SK-N-SH (cell line): ENCODE data around the gene AJUBA.

Experiments
- CTCF ChIP-seq: fragments of 200-600 bp; sonication (generic); IDR thresholded peaks from 2 replicates; pipeline ENCODE4 v1.6.1; 2017; ENCODE audit warnings: antibody characterized with exemption, mild to moderate bottlenecking, moderate library complexity
- EZH2phosphoT487 ChIP-seq: fragments of 200-600 bp; sonication (generic); IDR thresholded peaks from 2 replicates; pipeline ENCODE4 v1.6.1; 2017; ENCODE audit warnings: low read depth, mixed run types, mild to moderate bottlenecking, antibody characterized with exemption, moderate library complexity, borderline replicate concordance
- MAX ChIP-seq: IDR thresholded peaks from 2 replicates; pipeline ENCODE4 v1.4.0; 2012; ENCODE audit warnings: low read depth
- YY1 ChIP-seq: IDR thresholded peaks from 2 replicates; pipeline ENCODE4 v1.4.0; 2012; ENCODE audit warnings: low read depth, mild to moderate bottlenecking

GRCh38 chr14:23028799-23029198, 46.4 kb upstream of the AJUBA start:
- no peak for TF ChIP-seq MAX
- TF ChIP-seq YY1, result no peak
- no peak for TF ChIP-seq CTCF
- no peak for TF ChIP-seq EZH2phosphoT487
